ENCODE results near the gene FKBP1A.

The FKBP1A gene

DNA sequence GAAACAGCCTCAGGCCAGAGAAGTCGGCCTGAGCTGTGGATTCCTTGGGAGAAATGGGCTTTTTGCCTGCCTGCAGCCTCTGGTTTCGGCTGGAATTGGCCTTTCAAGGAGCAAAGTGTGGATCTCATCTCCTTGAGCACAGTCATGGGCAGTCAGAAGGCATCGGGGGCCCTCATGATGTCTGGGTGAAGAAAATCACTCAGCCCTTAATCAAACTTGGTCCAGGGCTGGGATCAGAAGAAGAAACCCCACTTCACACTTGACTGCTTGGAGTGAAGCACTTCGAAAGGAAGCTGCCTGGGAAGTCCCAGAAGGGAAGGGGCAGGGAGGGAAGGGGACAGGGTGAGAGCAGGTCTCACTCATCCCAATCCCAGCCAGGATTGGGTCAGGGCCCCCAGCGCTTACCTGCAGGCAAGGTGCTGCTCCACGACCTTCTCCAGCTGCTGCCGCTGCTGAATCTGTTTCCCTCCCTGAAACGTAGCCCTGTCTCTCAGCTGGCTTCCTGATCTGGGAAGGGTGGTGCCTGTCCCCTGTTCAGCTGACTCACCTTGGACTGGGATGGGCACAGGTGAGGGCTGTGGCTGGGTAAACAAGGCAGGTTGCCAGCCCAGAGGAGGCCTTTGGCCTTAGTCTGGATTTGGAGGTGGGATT lies 64.0 kb downstream of the FKBP1A start, which contains the start of gene SDCBP2:
Gene SDCBP2 (minus strand): TSS at position 460 of the 651 bp plus-strand sequence. CDS start 8,723 bp downstream, outside the sequence.
- TF ChIP-seq, protein P1, sequence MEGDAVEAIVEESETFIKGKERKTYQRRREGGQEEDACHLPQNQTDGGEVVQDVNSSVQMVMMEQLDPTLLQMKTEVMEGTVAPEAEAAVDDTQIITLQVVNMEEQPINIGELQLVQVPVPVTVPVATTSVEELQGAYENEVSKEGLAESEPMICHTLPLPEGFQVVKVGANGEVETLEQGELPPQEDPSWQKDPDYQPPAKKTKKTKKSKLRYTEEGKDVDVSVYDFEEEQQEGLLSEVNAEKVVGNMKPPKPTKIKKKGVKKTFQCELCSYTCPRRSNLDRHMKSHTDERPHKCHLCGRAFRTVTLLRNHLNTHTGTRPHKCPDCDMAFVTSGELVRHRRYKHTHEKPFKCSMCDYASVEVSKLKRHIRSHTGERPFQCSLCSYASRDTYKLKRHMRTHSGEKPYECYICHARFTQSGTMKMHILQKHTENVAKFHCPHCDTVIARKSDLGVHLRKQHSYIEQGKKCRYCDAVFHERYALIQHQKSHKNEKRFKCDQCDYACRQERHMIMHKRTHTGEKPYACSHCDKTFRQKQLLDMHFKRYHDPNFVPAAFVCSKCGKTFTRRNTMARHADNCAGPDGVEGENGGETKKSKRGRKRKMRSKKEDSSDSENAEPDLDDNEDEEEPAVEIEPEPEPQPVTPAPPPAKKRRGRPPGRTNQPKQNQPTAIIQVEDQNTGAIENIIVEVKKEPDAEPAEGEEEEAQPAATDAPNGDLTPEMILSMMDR (IDR thresholded peaks at IDR 0.05; ENCODE audit: low read depth, low read length): no peak
- DNase-seq (ENCODE audit: extremely low read depth, low read depth): no peak

DNA sequence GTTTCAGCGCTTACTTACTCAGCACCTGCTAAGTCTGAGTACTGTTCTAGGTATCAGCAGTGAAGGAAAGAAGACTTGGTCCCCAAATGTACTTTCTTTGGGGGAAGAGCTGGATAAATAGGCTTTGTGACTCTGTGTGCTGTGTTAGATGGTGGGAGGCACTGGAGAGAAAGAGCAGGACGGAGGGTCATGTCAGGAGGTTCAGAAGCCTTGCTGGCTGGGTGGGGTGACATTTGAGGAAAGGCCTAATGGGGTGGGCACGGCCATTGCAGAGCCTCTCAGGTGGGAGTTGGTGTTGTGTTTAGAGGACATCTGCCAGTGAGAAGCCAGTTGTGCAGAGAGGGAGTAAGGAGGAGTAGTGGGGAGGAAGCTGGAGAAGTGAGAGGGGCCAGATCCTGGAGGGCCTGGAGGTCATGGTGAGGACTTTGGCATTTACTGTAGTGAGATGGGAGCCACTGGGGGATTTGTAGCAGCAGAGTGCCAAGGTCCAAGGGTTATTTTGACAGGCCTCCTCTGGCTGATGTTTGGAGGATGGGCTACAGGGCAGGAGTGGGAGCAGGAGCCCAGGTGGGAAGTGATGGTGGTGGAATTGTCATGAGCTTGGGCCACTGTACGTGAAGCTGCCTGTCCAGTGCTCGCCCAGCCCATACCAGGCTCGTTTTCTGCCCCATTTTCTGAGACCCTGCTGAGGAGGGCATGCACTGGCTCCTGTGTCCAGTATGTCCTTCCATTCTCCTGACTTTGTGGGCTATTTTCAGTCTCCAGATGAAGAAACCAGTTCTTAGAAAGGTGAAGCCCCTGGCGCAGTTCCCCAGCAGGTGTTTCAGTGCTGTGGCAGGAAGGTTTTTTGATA lies 64.8 kb downstream of the FKBP1A start:
- DNase-seq (ENCODE audit: extremely low read depth, low read depth): no peak
- TF ChIP-seq, protein P1 (IDR thresholded peaks at IDR 0.05; ENCODE audit: low read depth, low read length): no peak

DNA sequence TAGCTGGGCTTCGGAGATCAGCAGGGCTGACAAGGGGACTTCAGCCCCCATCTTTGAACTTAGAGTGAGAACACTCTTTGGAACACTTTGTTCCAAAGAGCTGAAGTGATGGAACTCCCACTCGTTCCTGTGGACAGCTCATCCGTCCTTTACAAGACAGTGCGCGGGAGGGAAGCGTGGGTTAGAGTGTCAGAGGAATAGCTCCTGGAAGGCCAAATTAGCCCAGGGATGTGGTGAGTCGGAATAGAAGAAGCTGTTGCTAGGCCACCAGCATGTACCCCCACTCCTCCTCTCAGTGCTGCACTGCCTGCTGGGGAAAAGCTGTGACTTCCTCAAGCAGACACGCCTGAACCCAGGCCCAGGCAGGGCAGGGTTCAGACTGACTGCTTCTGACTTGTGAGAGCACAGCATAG lies 65.6 kb downstream of the FKBP1A start:
- DNase-seq (ENCODE audit: extremely low read depth, low read depth): no peak
- TF ChIP-seq, protein P1 (IDR thresholded peaks at IDR 0.05; ENCODE audit: low read depth, low read length): no peak

DNA sequence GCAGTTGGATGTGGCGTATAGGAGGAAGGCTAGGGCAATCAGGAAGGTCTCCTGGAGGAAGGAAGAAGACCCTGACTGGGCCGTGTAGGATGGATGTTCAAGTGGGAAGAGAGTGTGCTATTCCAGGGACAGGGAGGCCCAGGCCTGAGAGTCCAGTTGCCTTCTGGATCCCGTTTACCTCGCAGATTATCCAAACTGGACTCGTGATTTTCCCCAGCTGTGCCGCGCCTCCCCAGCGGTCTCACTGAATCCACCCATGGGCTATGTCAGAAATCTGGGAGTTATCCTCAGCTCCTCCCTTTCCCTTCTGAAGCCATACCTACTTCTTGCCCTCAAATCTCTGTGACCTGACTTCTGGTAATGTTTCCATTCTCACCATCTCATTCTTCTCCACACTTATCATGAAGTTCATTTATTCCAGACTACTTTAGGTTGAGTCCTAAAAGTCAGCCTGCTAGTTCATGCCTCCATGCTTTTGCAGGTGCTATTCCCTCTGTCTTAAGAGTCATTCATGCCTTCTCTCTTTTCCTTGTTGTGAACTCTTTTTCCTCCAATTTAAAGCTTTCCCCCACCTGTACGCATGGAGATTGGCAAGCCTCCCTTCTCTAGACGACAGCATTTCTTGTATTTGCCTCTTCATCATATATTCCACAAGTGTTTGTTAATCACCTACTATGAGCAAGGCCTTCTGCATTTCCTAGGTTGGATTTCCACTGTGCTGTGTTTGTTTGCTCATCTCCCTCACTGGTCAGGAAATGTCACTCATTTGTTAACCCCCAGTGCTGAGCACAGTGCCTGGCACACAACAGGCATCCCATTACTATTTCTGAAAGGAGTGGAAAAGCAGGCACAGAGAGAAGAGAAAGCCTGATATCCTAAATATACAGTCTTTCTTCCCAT lies 66.6 kb downstream of the FKBP1A start:
- TF ChIP-seq, protein P1 (IDR thresholded peaks at IDR 0.05; ENCODE audit: low read depth, low read length): no peak
- DNase-seq (ENCODE audit: extremely low read depth, low read depth): no peak

DNA sequence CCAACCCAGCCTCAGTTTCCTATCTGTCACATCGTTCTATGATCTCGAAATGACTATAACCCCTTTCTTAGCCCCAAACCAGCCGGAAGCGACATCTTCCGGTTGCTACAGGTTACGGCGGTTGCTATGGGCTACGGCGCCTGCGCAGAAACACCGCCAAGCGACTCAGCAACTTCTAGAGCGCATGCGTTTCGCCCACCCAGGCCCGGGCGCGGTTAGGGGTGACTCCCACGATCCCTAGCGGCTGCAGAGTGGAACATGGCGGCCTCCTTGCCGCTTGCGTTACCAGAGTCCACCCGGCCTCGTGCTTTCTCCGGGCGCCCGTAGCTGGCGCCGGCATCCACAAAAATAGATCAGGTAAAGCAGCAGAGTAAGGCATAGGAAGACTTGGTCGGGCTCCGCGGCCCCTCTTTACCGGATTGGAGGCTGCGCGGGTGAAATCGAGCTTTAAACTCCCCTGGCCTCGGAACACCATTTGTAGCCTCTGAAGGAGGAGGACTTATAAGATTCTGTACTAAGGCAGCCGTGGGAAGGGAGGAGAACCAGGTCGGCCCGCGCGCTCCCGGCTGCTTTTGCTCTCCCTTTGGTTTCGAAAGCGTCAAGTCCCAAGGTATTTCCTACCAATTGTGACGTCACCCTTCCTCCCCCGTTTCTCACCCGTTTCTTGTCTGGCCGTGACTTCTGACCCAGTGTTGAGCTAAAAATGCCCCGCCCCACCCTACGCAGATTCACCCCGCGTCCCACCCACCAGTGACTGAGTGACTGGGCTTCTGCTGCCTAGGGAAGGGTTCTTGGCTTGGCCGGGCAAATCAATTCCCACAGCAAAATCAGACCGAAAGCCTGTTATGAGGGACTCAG lies 67.5 kb downstream of the FKBP1A start:
- TF ChIP-seq, protein P1 (IDR thresholded peaks at IDR 0.05; ENCODE audit: low read depth, low read length): no peak
- DNase-seq (ENCODE audit: extremely low read depth, low read depth): peak; percentile 94

DNA sequence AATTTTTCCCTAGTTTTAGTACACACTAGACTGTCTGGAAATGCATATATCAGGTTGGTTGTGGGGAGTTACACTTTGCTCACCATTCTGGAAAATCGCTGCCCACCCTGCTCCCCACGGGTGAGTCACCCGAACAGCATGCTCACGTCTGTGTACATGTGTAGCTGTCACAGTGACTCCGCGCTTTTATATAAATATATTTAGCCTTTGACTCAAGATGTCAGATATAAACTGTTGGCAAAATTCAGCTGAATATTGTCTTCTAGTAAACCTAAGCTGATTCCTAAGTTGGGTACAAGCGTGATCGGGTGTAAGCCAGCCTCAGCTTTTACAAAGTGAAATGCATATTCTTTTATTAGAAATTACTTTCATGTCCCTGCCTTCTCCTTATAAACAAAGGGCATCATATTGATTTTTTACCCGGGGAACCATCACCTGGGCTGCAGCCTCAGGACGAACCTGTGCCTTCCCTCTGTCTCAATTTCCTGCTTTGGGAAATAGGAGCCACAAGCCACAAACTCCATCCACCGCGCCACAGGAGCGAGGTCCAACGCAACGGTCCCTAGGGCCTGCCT lies 68.2 kb downstream of the FKBP1A start:
- no peak for DNase-seq (ENCODE audit: extremely low read depth, low read depth)
- TF ChIP-seq, protein P1 (IDR thresholded peaks at IDR 0.05; ENCODE audit: low read depth, low read length): no peak

Measured in AG09319 (cell line).